Measurements from ENCODE around the gene PLEK. TPM values are rescaled to one million over a fixed set of nuclear protein-coding genes. Genes with fewer than 3 reads are reported as not detected.

PLEK gene
- total and polyA plus RNA-seq, 9 of the 15 experiments (the other 6 are each of a cell fraction or from before 2014, with no cell fraction given) = 0.14 to 1.2 (median 0.36) TPM

DNA sequence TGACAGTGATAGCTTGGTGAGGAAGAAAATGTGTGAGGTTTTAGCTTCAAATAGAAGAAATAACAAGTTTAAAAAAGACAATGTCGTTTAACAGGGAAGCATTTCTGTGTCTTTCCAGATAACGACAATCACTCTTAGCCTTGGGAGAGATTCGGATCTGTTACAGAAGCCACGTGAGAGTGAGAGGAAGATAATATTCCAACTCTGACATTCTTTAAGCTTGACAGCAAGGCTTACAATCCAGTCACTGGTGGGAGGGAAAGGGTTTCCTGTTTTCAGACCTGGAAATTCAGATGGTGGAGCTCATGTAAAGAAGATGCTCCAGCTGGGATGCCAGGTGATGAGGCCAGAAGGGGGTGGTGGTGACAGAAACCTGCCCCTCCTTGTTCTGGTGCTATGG is 71.2 kb downstream of the PLEK start (continued):
- TF ChIP-seq, protein P1, sequence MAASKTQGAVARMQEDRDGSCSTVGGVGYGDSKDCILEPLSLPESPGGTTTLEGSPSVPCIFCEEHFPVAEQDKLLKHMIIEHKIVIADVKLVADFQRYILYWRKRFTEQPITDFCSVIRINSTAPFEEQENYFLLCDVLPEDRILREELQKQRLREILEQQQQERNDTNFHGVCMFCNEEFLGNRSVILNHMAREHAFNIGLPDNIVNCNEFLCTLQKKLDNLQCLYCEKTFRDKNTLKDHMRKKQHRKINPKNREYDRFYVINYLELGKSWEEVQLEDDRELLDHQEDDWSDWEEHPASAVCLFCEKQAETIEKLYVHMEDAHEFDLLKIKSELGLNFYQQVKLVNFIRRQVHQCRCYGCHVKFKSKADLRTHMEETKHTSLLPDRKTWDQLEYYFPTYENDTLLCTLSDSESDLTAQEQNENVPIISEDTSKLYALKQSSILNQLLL (CRISPR knock-in tag; IDR thresholded peaks at IDR 0.05; ENCODE audit: borderline replicate concordance) = no peak
- no peak for TF ChIP-seq KAT2B (IDR thresholded peaks at IDR 0.05; ENCODE audit: low read depth, low read length)
- TF ChIP-seq GATA2 (CRISPR knock-in tag; IDR thresholded peaks at IDR 0.05) = no peak
- TF ChIP-seq TFAM (CRISPR knock-in tag; conservative IDR thresholded peaks at IDR 0.05) = no peak
- TF ChIP-seq ETV1 (tag; conservative IDR thresholded peaks at IDR 0.05; ENCODE audit: low read depth) = no peak
- TF ChIP-seq MCM3 (IDR thresholded peaks at IDR 0.05) = no peak
- TF ChIP-seq, protein P2, sequence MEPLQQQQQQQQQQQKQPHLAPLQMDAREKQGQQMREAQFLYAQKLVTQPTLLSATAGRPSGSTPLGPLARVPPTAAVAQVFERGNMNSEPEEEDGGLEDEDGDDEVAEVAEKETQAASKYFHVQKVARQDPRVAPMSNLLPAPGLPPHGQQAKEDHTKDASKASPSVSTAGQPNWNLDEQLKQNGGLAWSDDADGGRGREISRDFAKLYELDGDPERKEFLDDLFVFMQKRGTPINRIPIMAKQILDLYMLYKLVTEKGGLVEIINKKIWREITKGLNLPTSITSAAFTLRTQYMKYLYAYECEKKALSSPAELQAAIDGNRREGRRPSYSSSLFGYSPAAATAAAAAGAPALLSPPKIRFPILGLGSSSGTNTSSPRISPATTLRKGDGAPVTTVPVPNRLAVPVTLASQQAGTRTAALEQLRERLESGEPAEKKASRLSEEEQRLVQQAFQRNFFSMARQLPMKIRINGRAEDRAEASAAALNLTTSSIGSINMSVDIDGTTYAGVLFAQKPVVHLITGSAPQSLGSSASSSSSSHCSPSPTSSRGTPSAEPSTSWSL (CRISPR knock-in tag; IDR thresholded peaks at IDR 0.05; ENCODE audit: borderline replicate concordance) = no peak
- peak; percentile 84 for TF ChIP-seq SOX6 (IDR thresholded peaks at IDR 0.05)
- TF ChIP-seq HDAC8 (tag; IDR thresholded peaks at IDR 0.05) = no peak
- TF ChIP-seq NR4A1 (CRISPR knock-in tag; IDR thresholded peaks at IDR 0.05) = no peak
- no peak for TF ChIP-seq NR4A1 (tag; IDR thresholded peaks at IDR 0.05)
- TF ChIP-seq, protein P3, sequence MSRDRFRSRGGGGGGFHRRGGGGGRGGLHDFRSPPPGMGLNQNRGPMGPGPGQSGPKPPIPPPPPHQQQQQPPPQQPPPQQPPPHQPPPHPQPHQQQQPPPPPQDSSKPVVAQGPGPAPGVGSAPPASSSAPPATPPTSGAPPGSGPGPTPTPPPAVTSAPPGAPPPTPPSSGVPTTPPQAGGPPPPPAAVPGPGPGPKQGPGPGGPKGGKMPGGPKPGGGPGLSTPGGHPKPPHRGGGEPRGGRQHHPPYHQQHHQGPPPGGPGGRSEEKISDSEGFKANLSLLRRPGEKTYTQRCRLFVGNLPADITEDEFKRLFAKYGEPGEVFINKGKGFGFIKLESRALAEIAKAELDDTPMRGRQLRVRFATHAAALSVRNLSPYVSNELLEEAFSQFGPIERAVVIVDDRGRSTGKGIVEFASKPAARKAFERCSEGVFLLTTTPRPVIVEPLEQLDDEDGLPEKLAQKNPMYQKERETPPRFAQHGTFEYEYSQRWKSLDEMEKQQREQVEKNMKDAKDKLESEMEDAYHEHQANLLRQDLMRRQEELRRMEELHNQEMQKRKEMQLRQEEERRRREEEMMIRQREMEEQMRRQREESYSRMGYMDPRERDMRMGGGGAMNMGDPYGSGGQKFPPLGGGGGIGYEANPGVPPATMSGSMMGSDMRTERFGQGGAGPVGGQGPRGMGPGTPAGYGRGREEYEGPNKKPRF (IDR thresholded peaks at IDR 0.05; ENCODE audit: low read depth, low read length) = no peak
- no peak for TF ChIP-seq MEF2A (IDR thresholded peaks at IDR 0.05; ENCODE audit: control insufficient read depth, low read depth, low read length)
- TF ChIP-seq TEAD1 (CRISPR knock-in tag; IDR thresholded peaks at IDR 0.05) = peak in 1 of 2 experiments; percentile 73; a peak in 1 of 4 replicates
- TF ChIP-seq, protein P4, sequence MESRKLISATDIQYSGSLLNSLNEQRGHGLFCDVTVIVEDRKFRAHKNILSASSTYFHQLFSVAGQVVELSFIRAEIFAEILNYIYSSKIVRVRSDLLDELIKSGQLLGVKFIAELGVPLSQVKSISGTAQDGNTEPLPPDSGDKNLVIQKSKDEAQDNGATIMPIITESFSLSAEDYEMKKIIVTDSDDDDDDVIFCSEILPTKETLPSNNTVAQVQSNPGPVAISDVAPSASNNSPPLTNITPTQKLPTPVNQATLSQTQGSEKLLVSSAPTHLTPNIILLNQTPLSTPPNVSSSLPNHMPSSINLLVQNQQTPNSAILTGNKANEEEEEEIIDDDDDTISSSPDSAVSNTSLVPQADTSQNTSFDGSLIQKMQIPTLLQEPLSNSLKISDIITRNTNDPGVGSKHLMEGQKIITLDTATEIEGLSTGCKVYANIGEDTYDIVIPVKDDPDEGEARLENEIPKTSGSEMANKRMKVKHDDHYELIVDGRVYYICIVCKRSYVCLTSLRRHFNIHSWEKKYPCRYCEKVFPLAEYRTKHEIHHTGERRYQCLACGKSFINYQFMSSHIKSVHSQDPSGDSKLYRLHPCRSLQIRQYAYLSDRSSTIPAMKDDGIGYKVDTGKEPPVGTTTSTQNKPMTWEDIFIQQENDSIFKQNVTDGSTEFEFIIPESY (CRISPR knock-in tag; IDR thresholded peaks at IDR 0.05) = no peak
- TF ChIP-seq CBFA2T3 (IDR thresholded peaks at IDR 0.05) = peak; percentile 30; the same call in 1 of the 2 replicates
